Activated CD8-positive, alpha-beta memory T cell treated with anti-CD3 and anti-CD28 coated beads for 36 hours (primary cell): Measurements from ENCODE around the gene WDR62. TPM values are rescaled to one million over a fixed set of nuclear protein-coding genes. Genes with fewer than 3 reads are reported as not detected.

Experiments
- CTCF ChIA-PET: fragments of 350-600 bp; sonication (Branson Sonifier 250); formaldehyde crosslinking; loops from one replicate; lab custom pipeline; 2021; ENCODE audit warnings: antibody characterized with exemption; lab: Charles Lee
- POLR2A ChIA-PET: fragments of 350-600 bp; sonication (Branson Sonifier 250); formaldehyde crosslinking; loops from one replicate; lab custom pipeline; 2021; ENCODE audit warnings: antibody characterized with exemption; lab: Charles Lee
- total RNA-seq, 2 experiments: library from RNA; stranded (reverse); gene quantifications; one replicate each; pipeline ENCODE4 v1.2.3, GENCODE V29; 2021

WDR62 gene
- total RNA-seq, 2 experiments from 2014 or later, result 18.6 to 19.2 TPM

DNA sequence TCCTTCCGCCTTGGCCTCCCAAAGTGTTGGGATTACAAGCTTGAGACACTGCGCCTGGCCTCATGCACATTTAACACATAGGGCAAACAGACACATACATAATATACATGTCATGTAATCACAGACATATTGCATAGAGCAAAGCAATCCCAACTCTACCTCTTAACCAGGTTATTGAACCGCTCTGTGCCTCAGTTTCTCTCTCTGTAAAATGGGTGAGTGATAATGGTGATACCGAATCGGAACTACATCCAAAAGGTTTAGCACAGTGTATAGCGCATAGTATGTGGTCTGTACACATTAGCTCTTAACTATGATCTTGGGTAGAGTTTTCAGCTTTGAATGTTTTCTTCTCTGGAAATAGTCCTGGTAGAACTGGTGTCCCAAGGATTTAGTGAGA is 89.9 kb downstream of the WDR62 start:
- ChIA-PET POLR2A (interaction anchor here (0.6 kb wide), 1 partner anchor 13 kb away, joined by 3 read pairs; no protein-coding TSS in a partner anchor), CTCF (interaction anchor here (2.9 kb wide), 1 partner anchor 17 kb away, joined by 11 read pairs; no protein-coding TSS in a partner anchor)

DNA sequence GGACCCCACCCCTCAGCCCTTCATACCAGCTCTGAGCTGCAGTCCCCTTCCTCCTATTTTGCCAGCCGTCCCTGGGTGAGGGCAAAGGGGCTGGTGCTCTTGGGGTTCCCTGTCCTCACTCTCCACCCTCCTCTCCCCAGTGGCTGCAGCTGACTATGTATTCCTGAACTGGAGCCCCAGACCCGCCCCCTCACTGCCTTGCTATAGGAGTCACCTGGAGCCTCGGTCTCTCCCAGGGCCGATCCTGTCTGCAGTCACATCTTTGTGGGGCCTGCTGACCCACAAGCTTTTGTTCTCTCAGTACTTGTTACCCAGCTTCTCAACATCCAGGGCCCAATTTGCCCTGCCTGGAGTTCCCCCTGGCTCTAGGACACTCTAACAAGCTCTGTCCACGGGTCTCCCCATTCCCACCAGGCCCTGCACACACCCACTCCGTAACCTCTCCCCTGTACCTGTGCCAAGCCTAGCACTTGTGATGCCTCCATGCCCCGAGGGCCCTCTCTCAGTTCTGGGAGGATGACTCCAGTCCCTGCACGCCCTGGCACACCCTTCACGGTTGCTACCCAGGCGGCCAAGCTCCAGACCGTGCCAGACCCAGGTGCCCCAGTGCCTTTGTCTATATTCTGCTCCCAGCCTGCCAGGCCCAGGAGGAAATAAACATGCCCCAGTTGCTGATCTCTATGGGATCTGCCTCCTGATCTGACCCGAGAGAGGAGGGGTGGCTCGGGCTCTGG is 95.1 kb downstream of the WDR62 start:
- ChIA-PET CTCF (no interaction called here), POLR2A (no interaction called here)

DNA sequence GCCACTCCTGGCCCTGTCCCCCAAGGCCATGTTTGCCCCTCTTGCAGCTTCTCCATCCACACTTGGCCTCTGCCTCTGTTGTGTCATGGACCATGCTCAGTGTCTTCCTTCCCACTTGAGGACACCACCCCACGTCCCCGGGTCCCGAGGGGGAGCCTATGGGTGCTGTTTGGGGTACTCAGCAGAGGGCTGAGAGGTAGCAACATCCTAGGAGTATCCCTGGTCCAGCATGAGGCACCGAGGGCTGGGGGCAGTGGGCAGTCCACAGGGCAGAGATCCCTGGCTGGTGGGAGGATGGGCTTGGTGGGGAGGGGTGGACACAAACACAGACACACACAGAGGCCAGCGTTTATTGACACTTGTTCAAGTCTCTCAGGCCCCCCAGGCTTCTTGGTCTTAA is 95.9 kb downstream of the WDR62 start:
- ChIA-PET POLR2A (no interaction called here), CTCF (no interaction called here)

DNA sequence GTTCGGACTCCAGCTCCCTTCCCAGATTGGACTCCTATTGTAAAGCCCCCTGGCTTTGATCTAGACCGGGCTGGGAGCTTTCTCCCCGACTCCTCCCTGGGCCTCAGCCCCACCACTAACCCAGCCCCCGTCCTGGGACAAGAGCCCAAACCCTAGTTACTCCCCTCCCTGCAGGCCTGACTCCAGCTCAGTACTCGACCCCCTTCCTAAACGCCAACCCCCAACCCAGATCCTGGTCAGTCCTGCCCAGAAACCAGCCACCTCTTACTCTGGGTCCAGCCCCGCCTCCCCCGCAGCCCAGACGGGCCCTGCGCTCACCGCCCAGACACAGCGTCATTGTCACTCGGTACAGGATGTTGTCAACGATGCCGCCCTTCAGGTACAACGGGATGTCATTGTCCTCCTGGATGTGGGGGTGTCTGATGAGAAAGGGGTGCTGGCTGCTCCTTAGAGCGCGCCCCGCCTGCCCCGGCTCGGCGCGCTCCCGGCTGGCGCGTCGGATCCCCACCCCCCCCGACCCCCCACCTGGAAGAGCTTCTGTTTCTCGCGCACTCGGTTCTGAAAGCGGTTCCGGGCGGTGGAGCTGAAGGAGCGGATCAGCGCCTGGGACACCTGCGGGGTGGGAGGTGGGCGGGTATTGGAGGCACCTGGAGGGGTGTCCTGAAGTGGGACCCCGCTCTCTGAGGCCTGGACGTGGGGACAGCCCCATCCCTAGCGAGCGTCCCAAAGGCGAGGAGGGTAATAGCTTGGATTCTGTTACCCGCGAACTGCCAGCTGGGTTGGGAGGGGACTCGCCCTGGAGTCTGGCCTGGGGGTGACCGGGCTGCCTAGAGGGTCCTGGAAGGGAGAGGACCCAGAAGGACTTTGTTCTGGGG is 96.7 kb downstream of the WDR62 start:
- POLR2A ChIA-PET, result interaction anchor here (0.6 kb wide), 1 partner anchor 17 kb away, joined by 4 read pairs; no protein-coding TSS in a partner anchor
- CTCF ChIA-PET, result interaction anchor here (0.6 kb wide), 1 partner anchor 471 kb away, joined by 3 read pairs; no protein-coding TSS in a partner anchor

DNA sequence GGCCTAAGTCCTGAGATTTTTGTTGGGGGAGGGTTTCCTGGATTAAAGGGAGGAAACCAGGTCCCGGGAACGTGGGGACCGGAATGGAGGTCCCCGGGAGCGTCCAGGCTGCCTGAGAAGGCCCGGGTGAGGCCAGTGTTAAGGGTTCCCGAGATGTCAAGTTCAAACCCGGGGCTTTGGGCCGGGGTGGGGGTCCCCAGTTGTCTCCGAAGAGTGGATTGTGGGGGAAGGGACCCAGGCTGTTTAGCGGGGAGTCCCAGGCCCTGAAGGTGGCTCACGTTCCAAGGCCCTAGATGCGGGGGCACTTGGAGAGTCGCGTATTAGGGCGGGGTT is 97.3 kb downstream of the WDR62 start:
- ChIA-PET POLR2A (interaction anchor here (0.6 kb wide), 1 partner anchor 18 kb away, joined by 4 read pairs; no protein-coding TSS in a partner anchor), CTCF (no interaction called here)

DNA sequence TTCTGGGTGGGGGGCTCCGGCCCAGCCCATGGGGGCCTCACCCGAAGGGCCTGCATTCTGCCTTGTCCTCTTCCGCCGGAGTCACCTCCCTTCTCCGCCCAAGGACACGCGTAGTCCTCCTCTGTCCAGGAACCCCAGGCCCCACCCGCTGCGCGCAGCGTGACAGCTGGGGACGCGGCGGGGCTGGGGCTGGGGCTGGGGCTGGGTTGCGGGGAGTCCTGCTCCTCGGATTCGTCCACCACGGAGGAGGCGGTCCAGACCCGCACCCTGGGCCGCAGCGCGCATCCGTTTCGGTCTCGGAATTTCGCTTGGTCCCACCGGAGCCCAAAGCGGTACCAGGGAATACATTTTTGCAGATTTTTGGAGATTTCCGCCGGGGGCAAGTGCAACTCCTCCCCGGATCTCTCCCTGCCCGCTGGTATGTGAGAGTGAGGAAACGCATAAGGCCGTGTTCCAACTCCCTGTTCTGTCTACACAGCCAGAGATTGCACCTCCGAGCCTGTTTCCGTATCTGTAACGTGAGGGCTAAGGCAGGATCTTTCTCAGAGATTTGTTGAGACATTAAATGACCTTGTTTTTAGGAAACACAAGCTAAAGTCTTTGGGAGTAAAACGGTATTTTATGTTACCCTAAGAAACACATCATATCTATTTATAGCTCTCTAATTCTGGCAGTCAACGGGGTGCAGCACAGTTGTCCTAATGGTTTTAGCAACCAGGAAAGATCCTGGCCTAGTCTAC is 97.8 kb downstream of the WDR62 start, which contains the start of gene COX7A1:
COX7A1 (minus strand) TSS at position 96 of the 740 bp plus-strand sequence; CDS start at position 56, 40 bp downstream.
- ChIA-PET CTCF (interaction anchor here (1.1 kb wide), 1 partner anchor 13 kb away, joined by 3 read pairs; no protein-coding TSS in a partner anchor), POLR2A (no interaction called here)

DNA sequence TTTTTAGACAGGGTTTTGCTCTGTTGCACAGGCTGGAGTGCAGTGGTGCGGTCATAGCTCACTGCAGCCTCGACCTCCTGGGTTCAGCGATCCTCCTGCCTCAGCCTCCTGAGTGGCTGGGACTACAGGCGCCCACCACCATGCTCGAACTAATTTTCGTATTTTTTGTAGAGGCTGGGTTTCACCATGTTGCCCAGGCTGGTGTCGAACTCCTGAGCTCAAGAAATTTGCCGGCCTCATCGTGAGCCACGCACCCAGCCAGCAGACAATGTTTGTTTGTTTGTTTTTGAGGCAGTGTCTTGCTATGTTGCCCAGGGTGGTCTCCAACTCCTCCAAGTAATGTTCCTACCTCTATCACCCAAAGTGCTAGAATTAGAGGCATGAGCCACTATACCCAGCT is 98.4 kb downstream of the WDR62 start:
- POLR2A ChIA-PET, result no interaction called here
- CTCF ChIA-PET, result interaction anchor here (1.1 kb wide), 1 partner anchor 13 kb away, joined by 3 read pairs; no protein-coding TSS in a partner anchor

Other genes starting within 250 kb of the WDR62 start
- gene PRODH2, start 242.1 kb upstream of the WDR62 start, total RNA-seq, result not detected
- gene NPHS1, start 202.4 kb upstream of the WDR62 start, total RNA-seq, result not detected
- 1 to 10 TPM; 1.0 TPM for gene KIRREL2, start 198.0 kb upstream of the WDR62 start, total RNA-seq
- 1 to 10 TPM in 1 of 2 experiments, under 1 TPM in 1; 0.61 to 1.7 TPM for gene APLP1, start 186.3 kb upstream of the WDR62 start, total RNA-seq
- gene NFKBID, start 154.4 kb upstream of the WDR62 start, total RNA-seq, result 10 to 100 TPM; 80.2 to 85.9 TPM
- gene HCST, start 152.4 kb upstream of the WDR62 start, total RNA-seq, result 10 to 100 TPM; 63.0 to 66.2 TPM
- not detected for gene TYROBP, start 146.6 kb upstream of the WDR62 start, total RNA-seq
- 10 to 100 TPM; 11.8 TPM for gene LRFN3, start 118.5 kb upstream of the WDR62 start, total RNA-seq
- gene SDHAF1, start 59.7 kb upstream of the WDR62 start, total RNA-seq, result 10 to 100 TPM; 22.6 to 26.0 TPM
- gene SYNE4, start 46.1 kb upstream of the WDR62 start, total RNA-seq, result 1 to 10 TPM; 1.2 to 1.4 TPM
- gene ALKBH6, start 40.7 kb upstream of the WDR62 start, total RNA-seq, result 10 to 100 TPM; 35.2 to 36.7 TPM
- under 1 TPM; 0.06 to 0.21 TPM for gene CLIP3, start 22.0 kb upstream of the WDR62 start, total RNA-seq
- 1 to 10 TPM; 2.0 TPM for gene THAP8, start 612 bp upstream of the WDR62 start, total RNA-seq
- not detected for gene OVOL3, start 56.2 kb downstream of the WDR62 start, total RNA-seq
- 100 to 1,000 TPM; 109 to 130 TPM for gene POLR2I, start 60.0 kb downstream of the WDR62 start, total RNA-seq
- gene TBCB, start 60.6 kb downstream of the WDR62 start, total RNA-seq, result 100 to 1,000 TPM; 114 to 121 TPM
- gene CAPNS1, start 85.2 kb downstream of the WDR62 start, total RNA-seq, result 100 to 1,000 TPM; 360 to 374 TPM
- gene COX7A1, start 97.5 kb downstream of the WDR62 start, total RNA-seq, result not detected
- gene ZNF565, start 159.8 kb downstream of the WDR62 start, total RNA-seq, result 1 to 10 TPM; 2.0 to 2.1 TPM
- 100 to 1,000 TPM; 117 to 122 TPM for gene ZNF146, start 160.2 kb downstream of the WDR62 start, total RNA-seq